Sciatic nerve (tissue), 1 donor: Measurements from ENCODE around the gene ADPRH. TPM values are rescaled to one million over a fixed set of nuclear protein-coding genes. Genes with fewer than 3 reads are reported as not detected.

Experiments
- total RNA-seq: library from RNA; stranded (reverse); fragmentation: NEBNext Ultra II Directional; extraction: Animal tissue kit (Norgen Biotek cat#: 25700); gene quantifications from one replicate; pipeline ENCODE4 v1.2.1, GENCODE V29; 2021
- donor health status: DM: no; HTN: no; CAD: no.

The ADPRH gene
- total RNA-seq, 1 donor from 2014 or later, result 9.3 TPM

Other genes with a start within 250 kb of the ADPRH start
- 48.2 TPM for gene TMEM39A, start 115.9 kb upstream of the ADPRH start, total RNA-seq
- gene POGLUT1, start 110.5 kb upstream of the ADPRH start, total RNA-seq, result 19.0 TPM
- gene TIMMDC1, start 80.9 kb upstream of the ADPRH start, total RNA-seq, result 92.7 TPM
- gene CD80, start 19.9 kb upstream of the ADPRH start, total RNA-seq, result 1.6 TPM
- 0.76 TPM for gene PLA1A, start 18.4 kb downstream of the ADPRH start, total RNA-seq
- 4.9 TPM for gene POPDC2, start 81.1 kb downstream of the ADPRH start, total RNA-seq
- gene COX17, start 97.9 kb downstream of the ADPRH start, total RNA-seq, result 38.8 TPM
- 17.3 TPM for gene CFAP91, start 123.5 kb downstream of the ADPRH start, total RNA-seq
- gene NR1I2, start 202.6 kb downstream of the ADPRH start, total RNA-seq, result not detected